Measurements from ENCODE around the gene PCBP3.
"Not testable (repeated sequence)": the region's sequence is repeated elsewhere in the genome, so short reads cannot be mapped to it uniquely, and the experiment has no call there.

PCBP3 gene

GRCh38 chr21:45618846-45619485 lies 24.6 kb upstream of the PCBP3 start:
- no peak overlapping the region for H3K4me3 Mint-ChIP-seq
- H3K4me1 Mint-ChIP-seq (ENCODE audit: low read depth in 2 of 2), result peaks cover 24 to 26% of the 10 kb centered on the region in 2 donors
- peak overlapping the region in 1 of 2 donors; percentile 84 for H3K27ac Mint-ChIP-seq
- H3K27me3 Mint-ChIP-seq, result peaks cover 17 to 23% of the 10 kb centered on the region in 2 donors
- no peak for ATAC-seq (replicated peaks)
- DNase-seq, result no peak
- H3K9me3 Mint-ChIP-seq, result no peaks in the 10 kb centered on the region
- peaks cover 10% of the 10 kb centered on the region for H3K36me3 Mint-ChIP-seq (ENCODE audit: insufficient read depth)

- peaks cover 18 to 22% of the 10 kb centered on the region in 2 donors for H3K4me1 Mint-ChIP-seq (ENCODE audit: low read depth in 2 of 2)
- peaks cover 6% of the 10 kb centered on the region for H3K36me3 Mint-ChIP-seq (ENCODE audit: insufficient read depth)
- DNase-seq (no peak), ATAC-seq (replicated peaks) (no peak)
- no peak overlapping the region for H3K4me3 Mint-ChIP-seq
- H3K27me3 Mint-ChIP-seq, result peaks cover 24 to 33% of the 10 kb centered on the region in 2 donors
- H3K9me3 Mint-ChIP-seq, result no peaks in the 10 kb centered on the region
- H3K27ac Mint-ChIP-seq, result no peak overlapping the region
Observed at GRCh38 chr21:45620201-45620923, 23.2 kb upstream of the PCBP3 start.

- not testable (repeated sequence) for DNase-seq; ATAC-seq (replicated peaks); H3K4me3 Mint-ChIP-seq; H3K27ac Mint-ChIP-seq; H3K9me3 Mint-ChIP-seq; H3K36me3 Mint-ChIP-seq (ENCODE audit: insufficient read depth); H3K4me1 Mint-ChIP-seq (ENCODE audit: low read depth in 2 of 2)
- peaks cover 31 to 45% of the 10 kb centered on the region in 2 donors for H3K27me3 Mint-ChIP-seq
Observed at GRCh38 chr21:45621435-45622331, 21.8 kb upstream of the PCBP3 start.

- Mint-ChIP-seq H3K4me3 (no peak overlapping the region), H3K27me3 (peaks cover 40 to 52% of the 10 kb centered on the region in 2 donors), H3K4me1 (ENCODE audit: low read depth in 2 of 2) (peaks cover 0 to 3% of the 10 kb centered on the region in 2 donors), H3K9me3 (no peaks in the 10 kb centered on the region), H3K27ac (no peak overlapping the region), H3K36me3 (ENCODE audit: insufficient read depth) (no peaks in the 10 kb centered on the region)
- ATAC-seq (replicated peaks) (no peak), DNase-seq (no peak)
Observed at GRCh38 chr21:45622416-45623097, 21.0 kb upstream of the PCBP3 start.

- ATAC-seq (replicated peaks) (no peak), DNase-seq (no peak)
- no peaks in the 10 kb centered on the region for H3K36me3 Mint-ChIP-seq (ENCODE audit: insufficient read depth)
- no peaks in the 10 kb centered on the region for H3K9me3 Mint-ChIP-seq
- no peak overlapping the region for H3K27ac Mint-ChIP-seq
- peaks cover 0 to 3% of the 10 kb centered on the region in 2 donors for H3K4me1 Mint-ChIP-seq (ENCODE audit: low read depth in 2 of 2)
- no peak overlapping the region for H3K4me3 Mint-ChIP-seq
- H3K27me3 Mint-ChIP-seq, result peaks cover 40 to 61% of the 10 kb centered on the region in 2 donors
Observed at GRCh38 chr21:45623436-45623835, 20.1 kb upstream of the PCBP3 start.

GRCh38 chr21:45626127-45626526 lies 17.4 kb upstream of the PCBP3 start:
- H3K4me3 Mint-ChIP-seq; H3K36me3 Mint-ChIP-seq (ENCODE audit: insufficient read depth); H3K4me1 Mint-ChIP-seq (ENCODE audit: low read depth in 2 of 2); H3K27ac Mint-ChIP-seq; ATAC-seq (replicated peaks); DNase-seq; H3K9me3 Mint-ChIP-seq: not testable (repeated sequence)
- H3K27me3 Mint-ChIP-seq, result peaks cover 38 to 64% of the 10 kb centered on the region in 2 donors

- ATAC-seq (replicated peaks), result no peak
- no peaks in the 10 kb centered on the region for H3K36me3 Mint-ChIP-seq (ENCODE audit: insufficient read depth)
- H3K4me3 Mint-ChIP-seq, result no peak overlapping the region
- H3K27ac Mint-ChIP-seq, result no peak overlapping the region
- peaks cover 0 to 3% of the 10 kb centered on the region in 2 donors for H3K4me1 Mint-ChIP-seq (ENCODE audit: low read depth in 2 of 2)
- peaks cover 27 to 52% of the 10 kb centered on the region in 2 donors for H3K27me3 Mint-ChIP-seq
- no peaks in the 10 kb centered on the region for H3K9me3 Mint-ChIP-seq
- no peak for DNase-seq
Observed at GRCh38 chr21:45629046-45629981, 14.2 kb upstream of the PCBP3 start.

- no peaks in the 10 kb centered on the region for H3K36me3 Mint-ChIP-seq (ENCODE audit: insufficient read depth)
- DNase-seq (no peak), ATAC-seq (replicated peaks) (no peak)
- no peak overlapping the region for H3K4me3 Mint-ChIP-seq
- H3K4me1 Mint-ChIP-seq (ENCODE audit: low read depth in 2 of 2), result no peaks in the 10 kb centered on the region
- no peak overlapping the region for H3K27ac Mint-ChIP-seq
- H3K27me3 Mint-ChIP-seq, result peaks cover 20 to 43% of the 10 kb centered on the region in 2 donors
- H3K9me3 Mint-ChIP-seq, result no peaks in the 10 kb centered on the region
Observed at GRCh38 chr21:45630066-45630694, 13.3 kb upstream of the PCBP3 start.

- no peak for DNase-seq
- Mint-ChIP-seq H3K27me3 (peaks cover 20 to 37% of the 10 kb centered on the region in 2 donors), H3K4me1 (ENCODE audit: low read depth in 2 of 2) (no peaks in the 10 kb centered on the region), H3K4me3 (no peak overlapping the region), H3K36me3 (ENCODE audit: insufficient read depth) (no peaks in the 10 kb centered on the region), H3K27ac (no peak overlapping the region), H3K9me3 (no peaks in the 10 kb centered on the region)
- no peak for ATAC-seq (replicated peaks)
Observed at GRCh38 chr21:45630876-45631275, 12.6 kb upstream of the PCBP3 start.

- no peak for ATAC-seq (replicated peaks)
- no peak overlapping the region for H3K4me3 Mint-ChIP-seq
- no peaks in the 10 kb centered on the region for H3K9me3 Mint-ChIP-seq
- DNase-seq, result no peak
- peaks cover 15 to 30% of the 10 kb centered on the region in 2 donors for H3K27me3 Mint-ChIP-seq
- H3K36me3 Mint-ChIP-seq (ENCODE audit: insufficient read depth), result no peaks in the 10 kb centered on the region
- no peaks in the 10 kb centered on the region for H3K4me1 Mint-ChIP-seq (ENCODE audit: low read depth in 2 of 2)
- no peak overlapping the region for H3K27ac Mint-ChIP-seq
Observed at GRCh38 chr21:45631540-45631939, 12.0 kb upstream of the PCBP3 start.

- DNase-seq, result no peak
- Mint-ChIP-seq H3K9me3 (no peaks in the 10 kb centered on the region), H3K4me1 (ENCODE audit: low read depth in 2 of 2) (no peaks in the 10 kb centered on the region), H3K27ac (no peak overlapping the region), H3K27me3 (peaks cover 8 to 27% of the 10 kb centered on the region in 2 donors), H3K4me3 (no peak overlapping the region), H3K36me3 (ENCODE audit: insufficient read depth) (no peaks in the 10 kb centered on the region)
- ATAC-seq (replicated peaks), result no peak
Observed at GRCh38 chr21:45632160-45632559, 11.4 kb upstream of the PCBP3 start.

All from effector memory CD8-positive, alpha-beta T cell (primary cell).